SU-DHL-6 (cell line): ENCODE results near the gene METRN.

Experiments
- CTCF ChIP-seq: fragments of 200-600 bp; sonication (generic); IDR thresholded peaks from one replicate; pipeline ENCODE4 v1.5.1; 2017; ENCODE audit warnings: antibody characterized with exemption, mild to moderate bottlenecking, low read length, moderate library complexity; ENCODE audit not compliant: insufficient read depth, poor library complexity, severe bottlenecking
- EZH2phosphoT487 ChIP-seq: fragments of 200-600 bp; sonication (generic), shearing (Covaris generic); conservative IDR thresholded peaks from 2 replicates; pipeline ENCODE4 v1.6.1; 2018; ENCODE audit warnings: mild to moderate bottlenecking, antibody characterized with exemption, low read length, moderate library complexity, mixed read lengths

DNA sequence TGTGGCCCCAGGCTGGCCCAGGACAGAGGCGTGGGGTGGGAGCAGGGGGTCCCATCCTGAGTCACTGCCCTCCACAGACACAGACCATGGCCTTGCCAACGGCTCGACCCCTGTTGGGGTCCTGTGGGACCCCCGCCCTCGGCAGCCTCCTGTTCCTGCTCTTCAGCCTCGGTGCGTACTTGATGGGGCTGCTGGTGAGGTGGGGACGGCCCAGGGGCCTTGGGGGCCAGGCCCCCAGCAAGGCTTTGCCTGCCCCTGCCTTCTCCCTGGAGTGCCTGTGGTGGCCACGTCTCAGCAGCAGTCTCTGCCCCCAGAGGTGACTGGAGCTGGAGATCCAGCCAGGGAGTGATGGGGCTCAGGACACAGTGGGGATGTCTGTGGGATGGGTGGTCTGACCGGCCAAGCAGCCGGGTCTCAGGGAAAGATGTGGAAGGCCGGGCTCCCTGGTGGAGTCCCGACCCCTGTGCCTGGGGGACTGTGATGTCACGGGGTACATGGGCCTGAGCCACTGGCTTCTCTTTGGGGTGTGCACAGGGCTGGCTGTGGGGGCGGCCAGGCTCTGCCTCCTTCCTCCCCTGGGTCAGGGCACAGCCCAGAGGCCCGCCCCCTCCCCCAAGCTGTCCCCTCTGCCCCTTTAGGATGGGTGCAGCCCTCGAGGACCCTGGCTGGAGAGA lies 47.8 kb downstream of the METRN start:
- TF ChIP-seq CTCF, result no peak
- no peak for TF ChIP-seq EZH2phosphoT487
